KMS-11 (cell line): ENCODE measurements around the gene C4orf51.
A peak's percentile ranks its signal among the peaks of the same experiment; 100 is the strongest.

Experiments
- H2AFZ ChIP-seq: fragments of 200-600 bp; sonication (generic); 2 replicates; pipeline ENCODE4 v1.6.1; 2016; ENCODE audit warnings: antibody characterized with exemption, mixed run types, low read depth
- H3K27ac ChIP-seq: fragments of 200-600 bp; sonication (generic); 2 replicates; pipeline ENCODE4 v1.6.1; 2016; ENCODE audit warnings: mild to moderate bottlenecking, mixed run types
- H3K27me3 ChIP-seq: fragments of 200-600 bp; sonication (generic); 2 replicates; pipeline ENCODE4 v1.6.1; 2017; ENCODE audit warnings: mild to moderate bottlenecking, low read depth, mixed run types, moderate library complexity; ENCODE audit not compliant: insufficient read depth
- H3K36me3 ChIP-seq: fragments of 200-600 bp; sonication (generic); 2 replicates; pipeline ENCODE4 v1.6.1; 2017; ENCODE audit warnings: mild to moderate bottlenecking, mixed run types; ENCODE audit not compliant: insufficient read depth
- H3K4me1 ChIP-seq: fragments of 200-600 bp; sonication (generic); 2 replicates; pipeline ENCODE4 v1.6.1; 2016; ENCODE audit warnings: mild to moderate bottlenecking, low read depth, mixed run types; ENCODE audit not compliant: poor library complexity, severe bottlenecking
- H3K4me2 ChIP-seq: fragments of 200-600 bp; sonication (generic); 2 replicates; pipeline ENCODE4 v1.7.0; 2016; ENCODE audit warnings: mild to moderate bottlenecking, mixed run types
- H3K4me3 ChIP-seq: fragments of 200-600 bp; sonication (generic); IDR thresholded peaks from 2 replicates; pipeline ENCODE4 v1.6.1; 2017; ENCODE audit warnings: low read depth, low read length, mixed read lengths; ENCODE audit not compliant: insufficient read depth
- H3K79me2 ChIP-seq: fragments of 200-600 bp; sonication (generic); 2 replicates; pipeline ENCODE4 v1.6.1; 2016; ENCODE audit warnings: low read depth, mixed run types; ENCODE audit not compliant: insufficient read depth
- H3K9ac ChIP-seq: fragments of 200-600 bp; sonication (generic); 2 replicates; pipeline ENCODE4 v1.6.1; 2016; ENCODE audit warnings: mild to moderate bottlenecking, mixed run types
- H4K20me1 ChIP-seq: fragments of 200-600 bp; sonication (generic); 2 replicates; pipeline ENCODE4 v1.6.1; 2016; ENCODE audit warnings: mild to moderate bottlenecking, mixed run types; ENCODE audit not compliant: insufficient read depth
- TF ChIP-seq, protein P1 (sequence below): fragments of 200-600 bp; sonication (generic); conservative IDR thresholded peaks from 2 replicates; pipeline ENCODE4 v1.6.1; 2017; ENCODE audit warnings: low read depth, mild to moderate bottlenecking, antibody characterized with exemption, low read length, moderate library complexity, mixed read lengths

C4orf51 gene

GRCh38 chr4:145730026-145730425, 50.1 kb downstream of the C4orf51 start:
- Histone ChIP-seq H3K36me3 (no peaks in the 10 kb centered on the region), H2AFZ (no peak overlapping the region), H3K4me1 (peaks cover 12% of the 10 kb centered on the region), H3K4me3 (no peak overlapping the region), H4K20me1 (no peaks in the 10 kb centered on the region), H3K4me2 (no peak overlapping the region), H3K79me2 (no peaks in the 10 kb centered on the region), H3K9ac (no peak overlapping the region), H3K27ac (no peak overlapping the region), H3K27me3 (no peaks in the 10 kb centered on the region)
- TF ChIP-seq, protein P1, sequence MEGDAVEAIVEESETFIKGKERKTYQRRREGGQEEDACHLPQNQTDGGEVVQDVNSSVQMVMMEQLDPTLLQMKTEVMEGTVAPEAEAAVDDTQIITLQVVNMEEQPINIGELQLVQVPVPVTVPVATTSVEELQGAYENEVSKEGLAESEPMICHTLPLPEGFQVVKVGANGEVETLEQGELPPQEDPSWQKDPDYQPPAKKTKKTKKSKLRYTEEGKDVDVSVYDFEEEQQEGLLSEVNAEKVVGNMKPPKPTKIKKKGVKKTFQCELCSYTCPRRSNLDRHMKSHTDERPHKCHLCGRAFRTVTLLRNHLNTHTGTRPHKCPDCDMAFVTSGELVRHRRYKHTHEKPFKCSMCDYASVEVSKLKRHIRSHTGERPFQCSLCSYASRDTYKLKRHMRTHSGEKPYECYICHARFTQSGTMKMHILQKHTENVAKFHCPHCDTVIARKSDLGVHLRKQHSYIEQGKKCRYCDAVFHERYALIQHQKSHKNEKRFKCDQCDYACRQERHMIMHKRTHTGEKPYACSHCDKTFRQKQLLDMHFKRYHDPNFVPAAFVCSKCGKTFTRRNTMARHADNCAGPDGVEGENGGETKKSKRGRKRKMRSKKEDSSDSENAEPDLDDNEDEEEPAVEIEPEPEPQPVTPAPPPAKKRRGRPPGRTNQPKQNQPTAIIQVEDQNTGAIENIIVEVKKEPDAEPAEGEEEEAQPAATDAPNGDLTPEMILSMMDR, result no peak

DNA sequence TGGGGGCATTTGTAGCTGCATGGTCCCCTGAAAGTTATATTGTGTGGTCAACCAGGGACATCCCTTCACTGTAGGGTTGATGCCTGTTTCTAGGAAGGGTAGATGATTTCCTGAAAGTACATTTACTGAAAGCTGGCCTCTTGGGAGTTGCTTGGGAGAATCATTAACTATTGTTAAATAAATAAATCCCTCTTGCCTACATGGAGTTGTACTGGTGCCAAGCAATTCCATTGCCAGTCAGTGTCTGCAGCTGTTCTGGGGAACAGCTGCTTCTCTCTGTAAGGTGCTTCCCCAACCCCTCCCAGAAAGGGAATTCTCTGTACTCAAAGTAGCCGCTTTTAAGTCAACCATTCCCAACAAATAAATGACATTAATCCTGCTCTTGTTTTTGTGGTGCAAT, 51.1 kb downstream of the C4orf51 start:
- Histone ChIP-seq H3K4me1 (peaks cover 12% of the 10 kb centered on the region), H3K79me2 (no peaks in the 10 kb centered on the region), H4K20me1 (no peaks in the 10 kb centered on the region), H3K27ac (no peak overlapping the region), H3K36me3 (no peaks in the 10 kb centered on the region), H3K9ac (no peak overlapping the region), H3K4me2 (no peak overlapping the region), H3K27me3 (no peaks in the 10 kb centered on the region), H2AFZ (no peak overlapping the region), H3K4me3 (no peak overlapping the region)
- TF ChIP-seq, protein P1, result no peak

GRCh38 chr4:145732001-145732815, 52.3 kb downstream of the C4orf51 start:
- Histone ChIP-seq H3K4me1 (peaks cover 12% of the 10 kb centered on the region), H3K79me2 (no peaks in the 10 kb centered on the region), H3K36me3 (no peaks in the 10 kb centered on the region), H3K4me3 (no peak overlapping the region), H4K20me1 (no peaks in the 10 kb centered on the region), H3K4me2 (peak overlapping the region; percentile 34; the same call in 1 of the 2 replicates), H3K27me3 (no peaks in the 10 kb centered on the region), H2AFZ (peak overlapping the region; percentile 90), H3K27ac (no peak overlapping the region), H3K9ac (peak overlapping the region; percentile 54; the same call in 1 of the 2 replicates)
- TF ChIP-seq, protein P1, result no peak

DNA sequence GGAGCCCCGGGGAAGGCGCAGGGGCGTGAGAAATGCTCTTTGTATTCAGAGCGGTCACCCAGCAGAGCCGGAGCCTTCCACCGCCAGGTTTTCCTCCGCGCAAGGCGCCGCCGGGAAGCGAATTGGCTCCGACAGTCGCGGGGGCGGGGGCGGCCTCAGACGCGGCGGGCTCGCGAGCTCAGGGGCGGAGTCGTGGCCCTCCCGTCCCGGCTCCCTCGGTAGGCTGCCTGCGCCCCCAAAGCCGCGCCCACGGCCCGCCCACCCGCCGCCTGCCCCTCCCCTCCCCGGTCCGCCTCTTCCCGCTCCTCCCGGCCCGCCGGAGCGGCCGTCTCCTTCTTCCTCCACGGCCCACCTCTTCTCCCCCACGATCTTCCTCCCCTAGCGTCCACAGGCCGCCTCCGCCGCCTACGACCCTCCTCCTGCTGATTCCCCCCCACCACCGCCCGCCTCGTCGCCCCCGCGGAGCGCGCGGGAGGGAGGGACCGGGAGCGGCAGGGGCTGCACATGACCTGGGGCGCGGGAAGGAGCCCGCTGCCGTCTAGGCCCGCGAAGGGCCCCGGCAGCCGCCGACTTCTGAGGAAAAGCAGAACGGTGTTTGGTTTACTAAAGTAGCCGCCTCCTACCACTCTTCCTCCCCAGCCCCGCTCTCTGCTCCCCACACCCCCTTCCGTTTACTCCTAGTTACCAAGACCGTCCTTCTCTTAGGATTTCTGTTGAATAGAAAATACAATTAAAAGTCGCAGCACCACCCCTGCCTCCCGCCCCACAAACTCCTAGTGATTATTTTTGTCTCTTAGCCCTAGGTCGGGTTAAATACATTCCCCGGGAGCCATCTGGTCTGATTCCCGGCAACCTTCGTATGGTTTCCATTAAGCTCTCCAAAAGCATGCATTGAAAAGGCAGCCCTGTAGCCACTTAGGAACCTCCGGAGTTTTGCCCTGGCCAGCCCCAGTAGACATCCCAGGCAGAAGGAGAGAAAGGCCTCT, 53.2 kb downstream of the C4orf51 start:
- TF ChIP-seq, protein P1, result no peak
- no peak overlapping the region for H3K27ac ChIP-seq
- peak overlapping the region; percentile 94 for H2AFZ ChIP-seq
- H3K4me1 ChIP-seq, result peaks cover 12% of the 10 kb centered on the region
- H3K79me2 ChIP-seq, result no peaks in the 10 kb centered on the region
- H3K27me3 ChIP-seq, result no peaks in the 10 kb centered on the region
- peak overlapping the region; percentile 52 for H3K4me2 ChIP-seq
- H4K20me1 ChIP-seq, result no peaks in the 10 kb centered on the region
- H3K9ac ChIP-seq, result peak overlapping the region; percentile 54; the same call in 1 of the 2 replicates
- H3K36me3 ChIP-seq, result no peaks in the 10 kb centered on the region
- no peak overlapping the region for H3K4me3 ChIP-seq
